Stimulated activated effector memory CD8-positive, alpha-beta T cell treated with anti-CD3 and anti-CD28 coated beads, Interleukin-12 subunit alpha, Interleukin-12 subunit beta, amount 100 ng/mL, for 72 hours (primary cell): Measurements from ENCODE around the gene TRMT2A.

Experiments used
- ATAC-seq: fragments of 150-1000 bp; cut with Tn5 transposase; 2 replicates; pipeline ENCODE4 v1.10.0; 2021
- DNase-seq, 2 donors: peaks; one replicate each; pipeline ENCODE4 v3.0.0; 2021 to 2022; ENCODE audit warnings: low spot score in 2 of 2
- H3K27ac Mint-ChIP-seq: one replicate; pipeline ENCODE4 v1.8.0; 2022; ENCODE audit warnings: mild to moderate bottlenecking, mixed read lengths
- H3K36me3 Mint-ChIP-seq: one replicate; pipeline ENCODE4 v1.8.0; 2022; ENCODE audit warnings: mild to moderate bottlenecking, mixed read lengths
- H3K4me1 Mint-ChIP-seq: one replicate; pipeline ENCODE4 v1.8.0; 2022; ENCODE audit warnings: mixed read lengths
- H3K4me3 Mint-ChIP-seq: one replicate; pipeline ENCODE4 v1.8.0; 2022; ENCODE audit warnings: mild to moderate bottlenecking, mixed read lengths
- H3K9me3 Mint-ChIP-seq: one replicate; pipeline ENCODE4 v1.8.0; 2022; ENCODE audit warnings: mixed read lengths

The TRMT2A gene

GRCh38 chr22:20131859-20132685 is 15.0 kb upstream of the TRMT2A start:
- no peaks in the 10 kb centered on the region for H3K9me3 Mint-ChIP-seq
- peaks cover 36% of the 10 kb centered on the region for H3K4me1 Mint-ChIP-seq
- H3K4me3 Mint-ChIP-seq, result peak overlapping the region; percentile 71
- ATAC-seq (peak; percentile 1), DNase-seq (peak in 1 of 2 donors; percentile 65)
- H3K36me3 Mint-ChIP-seq, result peaks cover 24% of the 10 kb centered on the region
- peak overlapping the region; percentile 65 for H3K27ac Mint-ChIP-seq

DNA sequence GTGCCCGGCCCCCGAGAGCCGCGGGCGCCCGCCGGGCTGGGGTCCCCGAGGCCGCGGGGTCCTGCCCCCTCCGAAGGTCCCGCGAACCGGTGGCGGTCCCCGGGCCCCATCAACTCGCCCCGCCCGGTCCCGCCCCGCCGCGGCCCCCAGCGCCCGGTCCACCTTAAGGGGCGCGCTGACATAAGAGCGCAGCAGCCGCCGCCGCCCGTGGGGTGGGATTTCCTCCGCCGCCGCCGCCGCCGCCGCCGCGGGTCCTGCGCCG is 14.5 kb upstream of the TRMT2A start, which contains the start of gene ZDHHC8:
TSS of gene ZDHHC8 (plus strand) at position 208 of the 262 bp plus-strand sequence. CDS start 144 bp downstream, outside the sequence.
- Mint-ChIP-seq H3K27ac (peak within 1 kb of the TSS; percentile 65), H3K9me3 (no peaks in the 10 kb centered on the region), H3K36me3 (peaks cover 29% of the 10 kb centered on the region), H3K4me3 (peak within 1 kb of the TSS; percentile 71), H3K4me1 (peaks cover 35% of the 10 kb centered on the region)
- ATAC-seq, result peak; percentile 70
- no peak for DNase-seq

GRCh38 chr22:20130731-20131596 is 13.9 kb upstream of the TRMT2A start:
- DNase-seq (peak; percentile 52 to 77), ATAC-seq (peak; percentile 72)
- Mint-ChIP-seq H3K4me3 (peak overlapping the region; percentile 41), H3K36me3 (peaks cover 35% of the 10 kb centered on the region), H3K27ac (no peak overlapping the region), H3K4me1 (peaks cover 29% of the 10 kb centered on the region), H3K9me3 (no peaks in the 10 kb centered on the region)

- H3K36me3 Mint-ChIP-seq, result peaks cover 42% of the 10 kb centered on the region
- H3K27ac Mint-ChIP-seq, result no peak overlapping the region
- no peak for ATAC-seq
- no peak for DNase-seq
- H3K4me1 Mint-ChIP-seq, result peaks cover 29% of the 10 kb centered on the region
- H3K9me3 Mint-ChIP-seq, result no peaks in the 10 kb centered on the region
- H3K4me3 Mint-ChIP-seq, result peak overlapping the region; percentile 41
Measured at GRCh38 chr22:20130319-20130718, 13.3 kb upstream of the TRMT2A start.

GRCh38 chr22:20129747-20130014 is 12.7 kb upstream of the TRMT2A start:
- Mint-ChIP-seq H3K4me1 (peaks cover 31% of the 10 kb centered on the region), H3K9me3 (no peaks in the 10 kb centered on the region), H3K4me3 (peak overlapping the region; percentile 15), H3K27ac (no peak overlapping the region), H3K36me3 (peaks cover 48% of the 10 kb centered on the region)
- ATAC-seq, result no peak
- no peak for DNase-seq

DNA sequence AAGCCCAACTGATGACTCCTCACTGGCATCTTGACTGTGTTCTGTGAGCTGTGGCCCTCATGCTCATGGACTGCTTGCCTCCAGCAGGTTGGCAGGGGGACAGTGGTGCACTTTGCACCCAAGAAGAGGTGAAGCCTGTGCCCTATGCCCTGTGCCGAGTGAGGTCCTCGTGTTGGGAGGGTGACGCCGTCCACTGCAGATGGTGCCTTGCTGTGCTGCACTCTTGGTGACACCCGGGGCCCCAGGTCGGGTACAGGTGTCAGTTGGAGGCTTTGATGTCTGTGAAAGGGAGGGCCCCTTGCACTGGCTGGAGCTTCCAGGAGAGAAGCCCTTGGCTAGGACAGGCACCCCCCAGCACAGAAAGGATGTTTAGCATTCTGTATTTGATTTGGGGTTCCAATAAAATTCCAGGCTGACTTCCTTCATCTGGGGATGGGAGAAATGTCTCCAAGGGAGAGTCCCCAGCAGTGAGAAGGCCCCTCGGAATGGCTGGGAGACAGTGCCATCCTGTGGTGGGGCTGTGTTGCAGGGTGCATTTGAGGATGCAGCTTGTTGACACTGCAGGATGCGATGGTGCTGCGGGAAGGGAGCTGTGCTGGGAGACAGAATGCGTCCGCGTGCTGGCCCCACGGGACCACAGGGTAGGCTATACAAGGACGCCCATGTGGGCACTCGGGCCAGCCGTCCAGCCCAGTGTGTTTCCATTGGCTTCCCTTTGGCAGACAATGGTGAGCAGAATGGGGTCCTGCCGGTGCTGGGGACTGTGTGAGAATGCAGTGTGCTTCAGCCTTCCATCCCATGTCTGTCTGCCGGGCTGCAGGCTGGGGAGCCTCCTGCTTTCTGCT is 12.1 kb upstream of the TRMT2A start:
- peaks cover 31% of the 10 kb centered on the region for H3K4me1 Mint-ChIP-seq
- H3K4me3 Mint-ChIP-seq, result peak overlapping the region; percentile 15
- no peak for DNase-seq
- H3K9me3 Mint-ChIP-seq, result no peaks in the 10 kb centered on the region
- peak overlapping the region; percentile 32 for H3K27ac Mint-ChIP-seq
- H3K36me3 Mint-ChIP-seq, result peaks cover 53% of the 10 kb centered on the region
- ATAC-seq, result peak; percentile 35

- no peak overlapping the region for H3K27ac Mint-ChIP-seq
- no peaks in the 10 kb centered on the region for H3K9me3 Mint-ChIP-seq
- no peak for ATAC-seq
- H3K4me3 Mint-ChIP-seq, result no peak overlapping the region
- peaks cover 59% of the 10 kb centered on the region for H3K36me3 Mint-ChIP-seq
- DNase-seq, result no peak
- peaks cover 31% of the 10 kb centered on the region for H3K4me1 Mint-ChIP-seq
Measured at GRCh38 chr22:20128619-20128901, 11.5 kb upstream of the TRMT2A start.

DNA sequence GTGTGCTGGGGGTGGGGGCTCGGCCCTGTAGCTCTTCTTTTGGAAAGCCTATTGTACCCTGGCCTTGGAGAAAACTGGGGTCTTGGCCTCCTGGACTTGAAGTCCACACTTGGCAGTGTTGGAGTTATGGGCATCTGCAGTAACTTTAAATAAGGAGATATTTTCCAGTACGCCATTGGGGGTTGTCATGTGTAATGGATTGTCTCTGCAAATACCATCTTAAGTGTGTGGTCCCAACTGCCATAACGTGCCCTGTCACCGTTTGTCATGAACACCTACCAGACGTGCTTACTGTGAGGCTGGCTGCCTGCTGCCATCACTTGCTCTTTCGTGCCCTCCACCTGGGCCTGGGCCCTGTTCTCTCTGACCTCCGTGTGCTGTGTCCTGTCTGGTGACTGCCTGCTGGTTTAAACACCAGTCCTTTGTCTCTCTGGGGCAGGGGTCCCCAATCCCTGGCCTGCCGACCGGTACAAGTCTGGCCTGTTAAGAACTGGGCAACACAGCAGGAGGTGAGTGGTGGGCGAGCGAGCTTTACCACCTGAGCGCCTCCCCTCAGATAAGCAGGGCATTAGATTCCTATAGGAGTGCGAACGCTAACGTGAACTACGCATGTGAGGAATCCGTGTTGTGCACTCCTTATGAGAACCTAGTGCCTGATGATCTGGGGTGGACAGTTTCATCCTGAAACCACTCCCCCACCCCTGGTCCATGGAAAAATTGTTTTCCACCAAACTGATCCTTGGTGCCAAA is 11.0 kb upstream of the TRMT2A start:
- Mint-ChIP-seq H3K27ac (peak overlapping the region; percentile 34), H3K4me1 (peaks cover 34% of the 10 kb centered on the region), H3K4me3 (no peak overlapping the region), H3K9me3 (no peaks in the 10 kb centered on the region), H3K36me3 (peaks cover 64% of the 10 kb centered on the region)
- ATAC-seq (no peak), DNase-seq (no peak)

- Mint-ChIP-seq H3K36me3 (peaks cover 71% of the 10 kb centered on the region), H3K27ac (peak overlapping the region; percentile 34), H3K9me3 (no peaks in the 10 kb centered on the region), H3K4me1 (peaks cover 34% of the 10 kb centered on the region), H3K4me3 (no peak overlapping the region)
- DNase-seq (no peak), ATAC-seq (no peak)
Measured at GRCh38 chr22:20127318-20127868, 10.4 kb upstream of the TRMT2A start.

DNA sequence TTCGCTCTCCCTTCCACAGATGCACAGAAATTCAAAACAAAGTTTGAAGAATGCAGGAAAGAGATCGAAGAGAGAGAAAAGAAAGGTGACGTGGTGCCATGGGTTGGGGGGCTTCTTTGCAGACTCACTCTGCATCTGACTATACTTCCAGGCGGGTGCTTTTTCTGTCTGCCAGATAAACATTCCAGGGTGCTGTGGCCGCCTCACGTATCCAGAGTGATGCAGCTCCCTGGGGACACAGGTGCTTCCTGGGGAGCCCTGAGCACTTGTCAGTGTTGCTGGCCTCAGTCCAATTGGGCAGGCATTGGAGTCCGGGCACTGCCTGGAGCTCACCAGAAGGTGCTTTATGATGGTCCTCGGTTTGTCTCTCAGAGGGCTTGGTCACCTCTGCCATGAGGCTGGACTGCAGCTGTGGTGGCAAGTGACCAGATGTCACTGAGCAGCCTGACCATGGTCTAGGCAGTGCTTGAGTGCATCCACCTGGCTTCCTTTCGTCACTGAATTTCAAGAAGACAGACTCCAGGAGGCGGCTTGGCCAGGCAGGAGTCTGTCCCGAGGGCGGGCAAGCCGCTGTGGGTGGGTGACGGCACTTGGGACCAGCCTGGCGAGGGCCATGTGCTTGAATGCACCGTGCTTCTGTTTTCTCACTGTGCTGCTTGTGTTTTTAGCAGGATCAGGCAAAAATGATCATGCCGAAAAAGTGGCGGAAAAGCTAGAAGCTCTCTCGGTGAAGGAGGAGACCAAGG is 9.4 kb upstream of the TRMT2A start:
- peaks cover 44% of the 10 kb centered on the region for H3K4me1 Mint-ChIP-seq
- ATAC-seq, result no peak
- H3K9me3 Mint-ChIP-seq, result no peaks in the 10 kb centered on the region
- no peak for DNase-seq
- H3K4me3 Mint-ChIP-seq, result no peak overlapping the region
- H3K27ac Mint-ChIP-seq, result no peak overlapping the region
- peaks cover 80% of the 10 kb centered on the region for H3K36me3 Mint-ChIP-seq

- DNase-seq, result no peak
- Mint-ChIP-seq H3K4me1 (peaks cover 46% of the 10 kb centered on the region), H3K9me3 (no peaks in the 10 kb centered on the region), H3K4me3 (no peak overlapping the region), H3K36me3 (peaks cover 90% of the 10 kb centered on the region), H3K27ac (peak overlapping the region; percentile 29)
- no peak for ATAC-seq
Measured at GRCh38 chr22:20125201-20126174, 8.5 kb upstream of the TRMT2A start.

GRCh38 chr22:20124083-20124787 is 7.2 kb upstream of the TRMT2A start:
- no peaks in the 10 kb centered on the region for H3K9me3 Mint-ChIP-seq

More at GRCh38 chr22:20124083-20124787, 7.2 kb upstream of the TRMT2A start:
- no peak for DNase-seq
- Mint-ChIP-seq H3K27ac (peak overlapping the region; percentile 29), H3K4me3 (no peak overlapping the region), H3K4me1 (peaks cover 53% of the 10 kb centered on the region), H3K36me3 (peaks cover 98% of the 10 kb centered on the region)
- ATAC-seq, result no peak
